Endothelial cell of umbilical vein (primary cell): ENCODE results near the gene C1orf115. TPM values are rescaled to one million over a fixed set of nuclear protein-coding genes. Genes with fewer than 3 reads are reported as not detected.

ENCODE experiments used
- BruUV-seq: library from RNA; stranded (reverse); fragments of 400-500 nt; replicated peaks from 2 replicates; lab custom pipeline; 2021; lab: Mats Ljungman, UMichigan
- CTCF ChIA-PET: fragments of 300-600, 350-600 bp; sonication (Branson Sonifier 250); formaldehyde crosslinking; loops from one replicate; lab custom pipeline; 2021; ENCODE audit warnings: antibody characterized with exemption, inconsistent platforms; lab: Charles Lee
- POLR2A ChIA-PET: fragments of 300-600, 350-600 bp; sonication (Branson Sonifier 250); formaldehyde crosslinking; loops from one replicate; lab custom pipeline; 2021; ENCODE audit warnings: antibody characterized with exemption, inconsistent platforms; lab: Charles Lee
- DNase-seq: peaks from one replicate; pipeline ENCODE4 v3.0.0-alpha.2; 2011; ENCODE audit warnings: low read depth, low spot score
- FAIRE-seq: peaks from 2 replicates; lab custom pipeline; 2011; peaks lifted over from hg19 to GRCh38; lab: Jason Lieb, UNC
- H2AFZ ChIP-seq: 2 replicates; pipeline ENCODE4 v1.6.0; 2012; ENCODE audit warnings: low read depth, low read length, control low read depth, inconsistent platforms
- H3K27ac ChIP-seq: 2 replicates; pipeline ENCODE4 v1.5.1; 2011; ENCODE audit warnings: low read depth, mild to moderate bottlenecking, control low read depth, low read length, moderate library complexity; ENCODE audit not compliant: insufficient read depth
- H3K27me3 ChIP-seq, 2 experiments: 2 replicates each; pipeline versions ENCODE4 v1.6.0 to v1.6.1; 2011; ENCODE audit warnings: low read length in 2 of 2, mixed read lengths in 1 of 2; ENCODE audit not compliant: control insufficient read depth in 2 of 2, insufficient read depth in 2 of 2
- H3K36me3 ChIP-seq, 2 experiments: 2 replicates in 1 of 2; 3 replicates in 1 of 2; pipeline ENCODE4 v1.5.1; 2011; ENCODE audit warnings: low read length in 2 of 2, mild to moderate bottlenecking in 1 of 2, moderate library complexity in 1 of 2; ENCODE audit not compliant: control insufficient read depth in 2 of 2, insufficient read depth in 2 of 2; ENCODE audit errors: extremely low read depth in 1 of 2
- H3K4me1 ChIP-seq: 3 replicates; pipeline ENCODE4 v1.5.1; 2011; ENCODE audit warnings: mild to moderate bottlenecking, low read length; ENCODE audit not compliant: control insufficient read depth, insufficient read depth; ENCODE audit errors: extremely low read depth
- H3K4me2 ChIP-seq: 2 replicates; pipeline ENCODE4 v1.6.1; 2011; ENCODE audit warnings: low read length, control low read depth, mixed read lengths; ENCODE audit not compliant: insufficient read depth
- H3K4me3 ChIP-seq, 3 experiments: fragments of 200-600 bp in 1 of 3; sonication (generic), shearing (Covaris generic) in 1 of 3; replicated peaks in 1 of 3; 2 replicates each; pipeline ENCODE4 v1.5.1; 2011 to 2016; ENCODE audit warnings: control low read depth in 3 of 3, low read length in 3 of 3, mild to moderate bottlenecking in 2 of 3, inconsistent platforms in 1 of 3, low read depth in 1 of 3, moderate library complexity in 1 of 3; ENCODE audit not compliant: insufficient read depth in 1 of 3
- H3K79me2 ChIP-seq: 2 replicates; pipeline ENCODE4 v1.6.0; 2012; ENCODE audit warnings: low read length, inconsistent platforms; ENCODE audit not compliant: control insufficient read depth, insufficient read depth
- H3K9ac ChIP-seq: replicated peaks from 2 replicates; pipeline ENCODE3; 2011; ENCODE audit warnings: low read length, control low read depth; ENCODE audit not compliant: insufficient read depth; ENCODE audit errors: extremely low read depth
- H3K9me1 ChIP-seq: replicated peaks from 3 replicates; pipeline ENCODE4 v1.6.0; 2011; ENCODE audit warnings: mild to moderate bottlenecking, low read length; ENCODE audit not compliant: control insufficient read depth, insufficient read depth; ENCODE audit errors: extremely low read depth
- H3K9me3 ChIP-seq: replicated peaks from 2 replicates; pipeline ENCODE4 v1.5.1; 2012; ENCODE audit warnings: low read length, inconsistent platforms; ENCODE audit not compliant: control insufficient read depth, insufficient read depth
- H4K20me1 ChIP-seq: replicated peaks from 2 replicates; pipeline ENCODE3; 2011; ENCODE audit warnings: mild to moderate bottlenecking, low read length; ENCODE audit not compliant: control insufficient read depth, insufficient read depth; ENCODE audit errors: extremely low read depth
- CTCF ChIP-seq, 2 donors: IDR thresholded peaks; 1 replicate in 1 of 2; 2 replicates in 1 of 2; pipeline ENCODE4 v1.5.1; 2011; ENCODE audit warnings: low read length in 2 of 2, mild to moderate bottlenecking in 2 of 2, moderate library complexity in 2 of 2, control low read depth in 1 of 2, inconsistent platforms in 1 of 2, low read depth in 1 of 2; ENCODE audit not compliant: insufficient read depth in 1 of 2; ENCODE audit errors: extremely low read depth in 1 of 2
- EZH2 ChIP-seq: IDR thresholded peaks from 2 replicates; pipeline ENCODE4 v1.6.1; 2012; ENCODE audit warnings: borderline replicate concordance, low read depth, mild to moderate bottlenecking, moderate library complexity, low read length, inconsistent platforms; ENCODE audit not compliant: severe bottlenecking
- FOS ChIP-seq: IDR thresholded peaks from 2 replicates; pipeline ENCODE4 v1.6.1; 2011; ENCODE audit warnings: mild to moderate bottlenecking, low read length, moderate library complexity, borderline replicate concordance; ENCODE audit not compliant: insufficient read depth
- GATA2 ChIP-seq: IDR thresholded peaks from 2 replicates; pipeline ENCODE4 v1.7.0; 2011; ENCODE audit warnings: low read depth, mild to moderate bottlenecking, moderate library complexity, mixed read lengths, low read length; ENCODE audit not compliant: insufficient read length, insufficient read depth
- JUN ChIP-seq: IDR thresholded peaks from 2 replicates; pipeline ENCODE4 v1.6.1; 2011; ENCODE audit warnings: borderline replicate concordance, low read depth; ENCODE audit not compliant: insufficient read length, insufficient read depth
- MAX ChIP-seq: IDR thresholded peaks from 2 replicates; pipeline ENCODE4 v1.6.1; 2011; ENCODE audit not compliant: insufficient read depth, insufficient read length
- MYC ChIP-seq: IDR thresholded peaks from one replicate; pipeline ENCODE4 v1.6.1; 2011; ENCODE audit warnings: mild to moderate bottlenecking, low read depth, low read length
- POLR2A ChIP-seq: IDR thresholded peaks from 2 replicates; pipeline ENCODE4 v1.6.1; 2012; ENCODE audit warnings: low read depth, mild to moderate bottlenecking, control low read depth, low read length
- POLR2AphosphoS5 ChIP-seq: IDR thresholded peaks from 2 replicates; pipeline ENCODE4 v1.6.1; 2012; ENCODE audit warnings: low read depth, mild to moderate bottlenecking, control low read depth, low read length, moderate library complexity; ENCODE audit not compliant: insufficient read depth
- dilution Hi-C: fragments of 300-500 bp; cut with MboI; formaldehyde crosslinking; loops from one replicate; pipeline ENCODE4 v1.15.0; 2019; ENCODE audit warnings: low sequenced_read_pairs; ENCODE audit not compliant: extremely low pct_ligation_motif_present
- intact Hi-C: fragments of 100-400 bp; cut with micrococcal nuclease; formaldehyde crosslinking; loops from one replicate; pipeline ENCODE4 v1.10.0; 2022
- polyA plus RNA-seq, 4 experiments: library from polyadenylated mRNA; depleted of rRNA in 3 of 4; stranded (reverse) in 3 of 4; unstranded in 1 of 4; fragments of >200 nt; gene quantifications; 2 replicates each; pipeline versions ENCODE4 v1.2.1 to v1.2.3, GENCODE V29; 2011 to 2012; ENCODE audit warnings: missing spikeins in 1 of 4
- total RNA-seq: library from RNA; stranded (reverse); gene quantifications from 2 replicates; pipeline ENCODE4 v1.2.3, GENCODE V29; 2021

The C1orf115 gene
- total and polyA plus RNA-seq, 2 donors (not counting 3 experiments of a cell fraction or from before 2014, with no cell fraction given) = 11.1 to 16.4 TPM

- Histone ChIP-seq H3K4me2 (no peak overlapping the region), H3K36me3 (no peaks in the 10 kb centered on the region), H4K20me1 (no peaks in the 10 kb centered on the region), H2AFZ (no peak overlapping the region), H3K4me1 (no peaks in the 10 kb centered on the region), H3K9me3 (no peaks in the 10 kb centered on the region), H3K9ac (no peak overlapping the region), H3K79me2 (no peaks in the 10 kb centered on the region), H3K27me3 (no peaks in the 10 kb centered on the region), H3K4me3 (no peak overlapping the region), H3K9me1 (no peaks in the 10 kb centered on the region), H3K27ac (no peak overlapping the region)
- dilution Hi-C loops (no loop called here), intact Hi-C loops (no loop called here)
- FAIRE-seq = no peak
- ChIA-PET CTCF (interaction anchor here (0.7 to 1.8 kb wide), 4 partner anchors 19 to 66 kb away, joined by 3 to 12 read pairs (median 4); no protein-coding TSS in a partner anchor), POLR2A (no interaction called here)
- BruUV-seq = no TSS peak
- TF ChIP-seq GATA2 (no peak), POLR2AphosphoS5 (no peak), MAX (no peak), JUN (no peak), POLR2A (no peak), MYC (no peak), EZH2 (no peak), CTCF (IDR thresholded peaks at IDR 0.05; ENCODE audit: extremely low read depth in 1 of 2, insufficient read depth in 1 of 2, low read depth in 1 of 2, low read length in 2 of 2) (no peak), FOS (no peak)
- no peak for DNase-seq
Measured at GRCh38 chr1:220710333-220710732, 20.2 kb downstream of the C1orf115 start.
